OCI-LY1 (cell line): ENCODE data around the gene CPTP.
A peak's percentile ranks its signal among the peaks of the same experiment; 100 is the strongest.

Experiments used
- H2AFZ ChIP-seq: fragments of 200-600 bp; sonication (generic), shearing (Covaris generic); 2 replicates; pipeline ENCODE4 v1.6.0; 2014; ENCODE audit warnings: antibody characterized with exemption, mild to moderate bottlenecking, low read length
- H3F3A ChIP-seq: fragments of 200-600 bp; sonication (generic), shearing (Covaris generic); 2 replicates; pipeline ENCODE4 v1.6.0; 2014; ENCODE audit warnings: mild to moderate bottlenecking, antibody characterized with exemption, low read length, moderate library complexity; ENCODE audit not compliant: insufficient read depth
- H3K27ac ChIP-seq: fragments of 200-600 bp; sonication (generic); 2 replicates; pipeline ENCODE4 v1.5.1; 2014; ENCODE audit warnings: low read length, mixed run types, mild to moderate bottlenecking, low read depth; ENCODE audit not compliant: poor library complexity, severe bottlenecking
- H3K27me3 ChIP-seq: fragments of 200-600 bp; sonication (generic); 2 replicates; pipeline ENCODE4 v1.6.0; 2014; ENCODE audit warnings: antibody characterized with exemption, mild to moderate bottlenecking, low read length, moderate library complexity; ENCODE audit not compliant: insufficient read depth
- H3K36me3 ChIP-seq: fragments of 200-600 bp; sonication (generic); 2 replicates; pipeline ENCODE4 v1.6.1; 2014; ENCODE audit warnings: mild to moderate bottlenecking, antibody characterized with exemption, low read length, moderate library complexity, mixed read lengths; ENCODE audit not compliant: insufficient read depth
- H3K4me1 ChIP-seq: fragments of 200-600 bp; sonication (generic); 2 replicates; pipeline ENCODE4 v1.5.1; 2014; ENCODE audit warnings: mild to moderate bottlenecking, low read length, moderate library complexity; ENCODE audit not compliant: insufficient read depth, severe bottlenecking
- H3K4me2 ChIP-seq: fragments of 200-600 bp; sonication (generic), shearing (Covaris generic); 2 replicates; pipeline ENCODE4 v1.6.1; 2014; ENCODE audit warnings: low read length
- H3K4me3 ChIP-seq: fragments of 200-600 bp; sonication (generic); 2 replicates; pipeline ENCODE4 v1.5.1; 2014; ENCODE audit warnings: low read length, low read depth, mild to moderate bottlenecking, mixed read lengths; ENCODE audit not compliant: poor library complexity, severe bottlenecking
- H3K79me2 ChIP-seq: fragments of 200-600 bp; shearing (Covaris generic); 2 replicates; pipeline ENCODE4 v1.6.1; 2016; ENCODE audit warnings: mixed run types, low read length, mixed read lengths; ENCODE audit not compliant: insufficient read depth
- H3K9ac ChIP-seq: fragments of 200-600 bp; sonication (generic), shearing (Covaris generic); 2 replicates; pipeline ENCODE4 v1.6.1; 2014; ENCODE audit warnings: mild to moderate bottlenecking, low read length, mixed read lengths
- H3K9me2 ChIP-seq: fragments of 200-600 bp; sonication (generic), shearing (Covaris generic); 2 replicates; pipeline ENCODE4 v1.6.1; 2014; ENCODE audit warnings: low read depth, mild to moderate bottlenecking, low read length, mixed read lengths
- H3K9me3 ChIP-seq: fragments of 200-600 bp; shearing (Covaris generic); 2 replicates; pipeline ENCODE4 v1.6.1; 2014; ENCODE audit warnings: low read length, mixed read lengths
- H4K20me1 ChIP-seq: fragments of 200-600 bp; sonication (generic), shearing (Covaris generic); 2 replicates; pipeline ENCODE4 v1.6.0; 2016; ENCODE audit warnings: mild to moderate bottlenecking, low read length; ENCODE audit not compliant: insufficient read depth
- EZH2 ChIP-seq: fragments of 200-600 bp; sonication (generic), shearing (Covaris generic); IDR thresholded peaks from 2 replicates; pipeline ENCODE4 v1.8.0; 2017; ENCODE audit warnings: borderline replicate concordance, mixed run types, mild to moderate bottlenecking, antibody characterized with exemption, low read length, moderate library complexity, mixed read lengths
- TF ChIP-seq, protein P1 (sequence below): fragments of 200-600 bp; sonication (generic), shearing (Covaris generic); IDR thresholded peaks from 2 replicates; pipeline ENCODE4 v1.5.1; 2017; ENCODE audit warnings: mild to moderate bottlenecking, antibody characterized with exemption, low read length, moderate library complexity, mixed read lengths

Gene CPTP

DNA sequence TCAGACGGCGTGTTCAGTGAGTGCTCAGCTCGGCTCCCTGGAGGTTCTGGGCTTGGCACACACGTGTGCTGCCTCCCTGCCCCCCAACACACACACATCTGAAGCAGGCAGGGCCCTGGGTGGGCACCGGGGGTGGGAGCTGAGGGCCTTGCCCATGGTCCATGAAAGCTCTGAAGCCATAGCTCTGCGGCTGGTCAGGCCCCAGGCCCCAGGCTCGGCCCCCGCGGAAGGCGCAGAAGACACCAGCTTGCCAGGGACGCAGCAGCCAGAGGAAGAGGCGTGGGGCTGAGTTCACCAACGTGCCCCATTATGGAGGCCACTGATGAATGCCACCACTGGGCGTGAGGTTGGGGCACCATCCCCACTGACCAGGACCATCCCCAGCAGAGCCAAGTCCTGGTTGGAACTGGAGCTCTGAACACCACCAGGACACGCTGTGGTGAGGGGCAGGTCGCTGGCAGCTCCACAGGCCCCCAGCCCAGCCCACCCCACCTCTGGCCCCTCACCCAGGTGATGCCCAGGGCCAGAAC lies 46.2 kb downstream of the CPTP start:
- Histone ChIP-seq H3K9ac (no peak overlapping the region), H3K36me3 (peaks cover 14% of the 10 kb centered on the region; the same call in 1 of the 2 replicates), H3K27me3 (no peaks in the 10 kb centered on the region), H4K20me1 (no peaks in the 10 kb centered on the region), H3K9me2 (no peaks in the 10 kb centered on the region), H3K9me3 (peaks cover 3% of the 10 kb centered on the region), H3F3A (no peaks in the 10 kb centered on the region), H2AFZ (no peak overlapping the region), H3K4me2 (no peak overlapping the region), H3K79me2 (peaks cover 10% of the 10 kb centered on the region; the same call in 1 of the 2 replicates), H3K4me3 (no peak overlapping the region), H3K4me1 (peaks cover 27% of the 10 kb centered on the region), H3K27ac (no peak overlapping the region)
- TF ChIP-seq EZH2: no peak
- TF ChIP-seq, protein P1, sequence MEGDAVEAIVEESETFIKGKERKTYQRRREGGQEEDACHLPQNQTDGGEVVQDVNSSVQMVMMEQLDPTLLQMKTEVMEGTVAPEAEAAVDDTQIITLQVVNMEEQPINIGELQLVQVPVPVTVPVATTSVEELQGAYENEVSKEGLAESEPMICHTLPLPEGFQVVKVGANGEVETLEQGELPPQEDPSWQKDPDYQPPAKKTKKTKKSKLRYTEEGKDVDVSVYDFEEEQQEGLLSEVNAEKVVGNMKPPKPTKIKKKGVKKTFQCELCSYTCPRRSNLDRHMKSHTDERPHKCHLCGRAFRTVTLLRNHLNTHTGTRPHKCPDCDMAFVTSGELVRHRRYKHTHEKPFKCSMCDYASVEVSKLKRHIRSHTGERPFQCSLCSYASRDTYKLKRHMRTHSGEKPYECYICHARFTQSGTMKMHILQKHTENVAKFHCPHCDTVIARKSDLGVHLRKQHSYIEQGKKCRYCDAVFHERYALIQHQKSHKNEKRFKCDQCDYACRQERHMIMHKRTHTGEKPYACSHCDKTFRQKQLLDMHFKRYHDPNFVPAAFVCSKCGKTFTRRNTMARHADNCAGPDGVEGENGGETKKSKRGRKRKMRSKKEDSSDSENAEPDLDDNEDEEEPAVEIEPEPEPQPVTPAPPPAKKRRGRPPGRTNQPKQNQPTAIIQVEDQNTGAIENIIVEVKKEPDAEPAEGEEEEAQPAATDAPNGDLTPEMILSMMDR: no peak

DNA sequence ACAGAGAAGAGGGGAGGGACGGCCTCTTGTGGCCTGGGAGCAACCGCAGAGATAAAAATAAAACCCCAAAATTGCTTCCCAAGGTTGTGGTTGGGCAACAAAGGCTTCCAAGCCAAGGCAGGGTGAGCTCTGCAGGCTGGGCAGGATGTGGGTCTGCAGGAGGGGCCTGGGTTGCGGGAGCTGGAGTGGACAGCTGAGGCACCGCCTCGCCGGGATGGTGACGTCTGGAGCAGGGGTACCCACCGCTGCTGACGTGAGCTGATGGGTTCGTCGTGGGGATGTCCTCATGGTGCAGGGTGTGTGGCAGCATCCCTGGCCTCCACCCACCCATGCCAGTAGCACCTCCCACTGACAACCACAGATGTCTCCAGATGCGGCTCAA lies 46.8 kb downstream of the CPTP start:
- Histone ChIP-seq H3K4me2 (no peak overlapping the region), H3K9ac (no peak overlapping the region), H3K79me2 (peaks cover 10% of the 10 kb centered on the region; the same call in 1 of the 2 replicates), H3F3A (no peaks in the 10 kb centered on the region), H3K27me3 (no peaks in the 10 kb centered on the region), H3K4me3 (no peak overlapping the region), H3K9me3 (no peaks in the 10 kb centered on the region), H4K20me1 (no peaks in the 10 kb centered on the region), H3K36me3 (peaks cover 14% of the 10 kb centered on the region; the same call in 1 of the 2 replicates), H2AFZ (no peak overlapping the region), H3K4me1 (peaks cover 32% of the 10 kb centered on the region), H3K27ac (no peak overlapping the region), H3K9me2 (no peaks in the 10 kb centered on the region)
- TF ChIP-seq EZH2: no peak
- TF ChIP-seq, protein P1: no peak

DNA sequence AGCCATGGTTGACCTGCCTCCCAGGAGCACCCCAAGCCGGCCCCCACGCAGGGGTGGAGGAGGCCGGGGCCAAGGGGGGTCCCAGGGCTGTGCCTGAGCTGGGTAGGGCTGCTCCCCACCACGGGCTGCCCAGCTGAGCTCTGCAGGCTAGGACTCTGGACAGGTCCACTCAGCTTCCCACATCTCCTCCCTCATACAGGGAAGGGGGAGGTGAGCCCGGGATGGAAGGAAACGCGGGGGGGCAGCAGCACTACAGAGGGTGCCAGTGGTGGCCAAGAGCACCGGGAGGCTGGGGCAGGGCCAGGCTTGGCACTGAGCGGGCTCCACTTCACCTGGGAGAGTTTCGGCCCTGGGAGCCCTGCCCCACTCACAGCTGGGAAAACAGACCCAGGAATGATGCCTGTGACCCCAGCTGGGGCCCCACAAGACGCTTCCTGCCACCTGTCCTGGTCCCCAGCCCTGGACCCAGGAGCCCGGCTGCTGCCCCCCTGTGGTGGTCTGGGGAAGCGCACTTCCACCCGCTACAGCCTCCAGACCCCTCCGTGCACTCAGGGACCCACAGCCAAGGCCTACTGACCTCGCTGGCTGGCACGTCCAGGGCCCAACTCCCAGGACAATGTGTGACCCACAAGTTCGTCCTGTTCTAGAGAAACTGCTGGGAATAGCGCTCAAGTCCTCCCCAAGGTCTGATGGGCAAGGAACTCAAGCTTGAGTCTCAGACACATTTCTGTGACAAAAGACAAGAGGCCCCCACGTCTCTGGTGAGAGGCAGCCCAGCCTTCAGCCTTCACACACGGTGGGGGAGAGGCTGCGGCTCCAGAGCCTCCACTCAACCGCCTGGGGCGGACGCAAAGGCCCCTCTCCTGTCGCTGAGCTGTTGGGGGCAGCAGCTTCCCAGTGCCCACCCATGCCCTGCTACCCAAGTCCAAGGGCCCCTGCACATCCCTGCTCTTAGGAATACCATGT lies 47.4 kb downstream of the CPTP start:
- no peak overlapping the region for H3K27ac ChIP-seq
- no peak overlapping the region for H3K9ac ChIP-seq
- peaks cover 14% of the 10 kb centered on the region; the same call in 1 of the 2 replicates for H3K36me3 ChIP-seq
- peaks cover 38% of the 10 kb centered on the region for H3K4me1 ChIP-seq
- H3K4me3 ChIP-seq: no peak overlapping the region
- H4K20me1 ChIP-seq: no peaks in the 10 kb centered on the region
- no peaks in the 10 kb centered on the region for H3K9me2 ChIP-seq
- H2AFZ ChIP-seq: no peak overlapping the region
- no peaks in the 10 kb centered on the region for H3F3A ChIP-seq
- H3K9me3 ChIP-seq: no peaks in the 10 kb centered on the region
- no peak for TF ChIP-seq EZH2
- TF ChIP-seq, protein P1: peak; percentile 83
- peaks cover 10% of the 10 kb centered on the region; the same call in 1 of the 2 replicates for H3K79me2 ChIP-seq
- no peak overlapping the region; the same call in 1 of the 2 replicates for H3K4me2 ChIP-seq
- H3K27me3 ChIP-seq: no peaks in the 10 kb centered on the region
